Measurements from ENCODE around the gene TBC1D1. TPM values are rescaled to one million over a fixed set of nuclear protein-coding genes. Genes with fewer than 3 reads are reported as not detected.
A peak's percentile ranks its signal among the peaks of the same experiment; 100 is the strongest.

The TBC1D1 gene
- total RNA-seq, 1 experiment from 2014 or later: 102 TPM

GRCh38 chr4:37995299-37995821 is 104.5 kb downstream of the TBC1D1 start:
- Histone ChIP-seq H3K27me3 (ENCODE audit: control insufficient read depth, insufficient read depth, low read length) (no peaks in the 10 kb centered on the region), H3K4me3 (ENCODE audit: insufficient read depth, low read depth, low read length) (no peak overlapping the region), H3K36me3 (replicated peaks; ENCODE audit: control insufficient read depth, insufficient read depth, low read length) (no peaks in the 10 kb centered on the region)
- DNase-seq: no peak

GRCh38 chr4:37995981-37996775 is 105.3 kb downstream of the TBC1D1 start:
- no peak overlapping the region for H3K4me3 ChIP-seq (ENCODE audit: insufficient read depth, low read depth, low read length)
- no peaks in the 10 kb centered on the region for H3K36me3 ChIP-seq (replicated peaks; ENCODE audit: control insufficient read depth, insufficient read depth, low read length)
- no peaks in the 10 kb centered on the region for H3K27me3 ChIP-seq (ENCODE audit: control insufficient read depth, insufficient read depth, low read length)
- DNase-seq: no peak

- no peak for DNase-seq
- Histone ChIP-seq H3K4me3 (ENCODE audit: insufficient read depth, low read depth, low read length) (no peak overlapping the region), H3K36me3 (replicated peaks; ENCODE audit: control insufficient read depth, insufficient read depth, low read length) (no peaks in the 10 kb centered on the region), H3K27me3 (ENCODE audit: control insufficient read depth, insufficient read depth, low read length) (no peaks in the 10 kb centered on the region)
These were observed 107.3 kb downstream of the TBC1D1 start for GRCh38 chr4:37998226-37998625.

GRCh38 chr4:37999000-37999716 is 108.3 kb downstream of the TBC1D1 start:
- Histone ChIP-seq H3K27me3 (ENCODE audit: control insufficient read depth, insufficient read depth, low read length) (no peaks in the 10 kb centered on the region), H3K36me3 (replicated peaks; ENCODE audit: control insufficient read depth, insufficient read depth, low read length) (no peaks in the 10 kb centered on the region), H3K4me3 (ENCODE audit: insufficient read depth, low read depth, low read length) (no peak overlapping the region)
- DNase-seq: no peak

- Histone ChIP-seq H3K27me3 (ENCODE audit: control insufficient read depth, insufficient read depth, low read length) (no peaks in the 10 kb centered on the region), H3K4me3 (ENCODE audit: insufficient read depth, low read depth, low read length) (no peak overlapping the region), H3K36me3 (replicated peaks; ENCODE audit: control insufficient read depth, insufficient read depth, low read length) (no peaks in the 10 kb centered on the region)
- no peak for DNase-seq
These were observed 109.1 kb downstream of the TBC1D1 start for GRCh38 chr4:37999965-38000364.

- Histone ChIP-seq H3K4me3 (ENCODE audit: insufficient read depth, low read depth, low read length) (no peak overlapping the region), H3K27me3 (ENCODE audit: control insufficient read depth, insufficient read depth, low read length) (no peaks in the 10 kb centered on the region), H3K36me3 (replicated peaks; ENCODE audit: control insufficient read depth, insufficient read depth, low read length) (no peaks in the 10 kb centered on the region)
- peak; percentile 70 for DNase-seq
These were observed 111.0 kb downstream of the TBC1D1 start for GRCh38 chr4:38001927-38002326.

GRCh38 chr4:38002451-38003071 is 111.7 kb downstream of the TBC1D1 start:
- no peaks in the 10 kb centered on the region for H3K27me3 ChIP-seq (ENCODE audit: control insufficient read depth, insufficient read depth, low read length)
- DNase-seq: no peak
- no peaks in the 10 kb centered on the region for H3K36me3 ChIP-seq (replicated peaks; ENCODE audit: control insufficient read depth, insufficient read depth, low read length)
- H3K4me3 ChIP-seq (ENCODE audit: insufficient read depth, low read depth, low read length): no peak overlapping the region

- H3K27me3 ChIP-seq (ENCODE audit: control insufficient read depth, insufficient read depth, low read length): no peaks in the 10 kb centered on the region
- no peak for DNase-seq
- H3K36me3 ChIP-seq (replicated peaks; ENCODE audit: control insufficient read depth, insufficient read depth, low read length): no peaks in the 10 kb centered on the region
- H3K4me3 ChIP-seq (ENCODE audit: insufficient read depth, low read depth, low read length): no peak overlapping the region
These were observed 112.2 kb downstream of the TBC1D1 start for GRCh38 chr4:38003102-38003501.

GRCh38 chr4:38003628-38004027 is 112.7 kb downstream of the TBC1D1 start:
- Histone ChIP-seq H3K36me3 (replicated peaks; ENCODE audit: control insufficient read depth, insufficient read depth, low read length) (no peaks in the 10 kb centered on the region), H3K27me3 (ENCODE audit: control insufficient read depth, insufficient read depth, low read length) (no peaks in the 10 kb centered on the region), H3K4me3 (ENCODE audit: insufficient read depth, low read depth, low read length) (no peak overlapping the region)
- DNase-seq: no peak

GRCh38 chr4:38004062-38004461 is 113.2 kb downstream of the TBC1D1 start:
- DNase-seq: no peak
- Histone ChIP-seq H3K4me3 (ENCODE audit: insufficient read depth, low read depth, low read length) (no peak overlapping the region), H3K27me3 (ENCODE audit: control insufficient read depth, insufficient read depth, low read length) (no peaks in the 10 kb centered on the region), H3K36me3 (replicated peaks; ENCODE audit: control insufficient read depth, insufficient read depth, low read length) (no peaks in the 10 kb centered on the region)

- no peak for DNase-seq
- Histone ChIP-seq H3K36me3 (replicated peaks; ENCODE audit: control insufficient read depth, insufficient read depth, low read length) (no peaks in the 10 kb centered on the region), H3K4me3 (ENCODE audit: insufficient read depth, low read depth, low read length) (no peak overlapping the region), H3K27me3 (ENCODE audit: control insufficient read depth, insufficient read depth, low read length) (no peaks in the 10 kb centered on the region)
These were observed 114.0 kb downstream of the TBC1D1 start for GRCh38 chr4:38004887-38005286.

- H3K36me3 ChIP-seq (replicated peaks; ENCODE audit: control insufficient read depth, insufficient read depth, low read length): no peaks in the 10 kb centered on the region
- no peak for DNase-seq
- no peaks in the 10 kb centered on the region for H3K27me3 ChIP-seq (ENCODE audit: control insufficient read depth, insufficient read depth, low read length)
- no peak overlapping the region for H3K4me3 ChIP-seq (ENCODE audit: insufficient read depth, low read depth, low read length)
These were observed 114.8 kb downstream of the TBC1D1 start for GRCh38 chr4:38005637-38006036.

GRCh38 chr4:38007645-38008044 is 116.8 kb downstream of the TBC1D1 start:
- DNase-seq: no peak
- no peaks in the 10 kb centered on the region for H3K36me3 ChIP-seq (replicated peaks; ENCODE audit: control insufficient read depth, insufficient read depth, low read length)
- H3K27me3 ChIP-seq (ENCODE audit: control insufficient read depth, insufficient read depth, low read length): no peaks in the 10 kb centered on the region
- H3K4me3 ChIP-seq (ENCODE audit: insufficient read depth, low read depth, low read length): no peak overlapping the region

- Histone ChIP-seq H3K27me3 (ENCODE audit: control insufficient read depth, insufficient read depth, low read length) (no peaks in the 10 kb centered on the region), H3K36me3 (replicated peaks; ENCODE audit: control insufficient read depth, insufficient read depth, low read length) (no peaks in the 10 kb centered on the region)
- no peak for DNase-seq
These were observed 117.7 kb downstream of the TBC1D1 start for GRCh38 chr4:38008571-38009021.

GRCh38 chr4:38009421-38009820 is 118.5 kb downstream of the TBC1D1 start:
- Histone ChIP-seq H3K36me3 (replicated peaks; ENCODE audit: control insufficient read depth, insufficient read depth, low read length) (no peaks in the 10 kb centered on the region), H3K27me3 (ENCODE audit: control insufficient read depth, insufficient read depth, low read length) (no peaks in the 10 kb centered on the region), H3K4me3 (ENCODE audit: insufficient read depth, low read depth, low read length) (no peak overlapping the region)
- no peak for DNase-seq

More at GRCh38 chr4:38008571-38009021, 117.7 kb downstream of the TBC1D1 start:
- H3K4me3 ChIP-seq (ENCODE audit: insufficient read depth, low read depth, low read length): no peak overlapping the region

All from H7 (cell line).